GM19238 (cell line): ENCODE results near the gene CAMTA1.

Experiments used
- DNase-seq: peaks from one replicate; pipeline ENCODE4 v3.0.0; 2011; ENCODE audit warnings: low spot score; ENCODE audit not compliant: insufficient read length

The CAMTA1 gene

GRCh38 chr1:6872573-6873261 lies 87.5 kb downstream of the CAMTA1 start:
- DNase-seq = no peak

- no peak for DNase-seq
Measured at GRCh38 chr1:6873298-6874015, 88.2 kb downstream of the CAMTA1 start.

DNA sequence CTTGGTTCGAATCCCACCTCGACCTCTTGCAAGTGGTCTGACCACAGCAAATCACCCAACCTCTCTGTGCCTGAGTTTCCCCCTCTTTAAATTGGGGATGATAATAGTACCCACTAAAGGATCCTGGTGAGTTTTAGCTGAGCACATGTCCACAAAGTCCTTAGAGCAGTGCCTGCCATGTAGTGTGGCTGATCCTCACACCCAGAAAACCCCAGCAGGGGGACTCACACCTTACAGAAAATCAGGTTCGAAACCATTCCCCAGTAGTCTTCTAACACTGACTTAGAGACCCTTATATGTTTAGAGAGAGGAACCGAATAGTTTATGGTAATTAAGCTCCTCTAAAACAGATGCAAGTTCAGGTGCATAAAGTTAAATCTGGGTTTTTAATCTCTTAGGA lies 89.0 kb downstream of the CAMTA1 start:
- DNase-seq = no peak

DNA sequence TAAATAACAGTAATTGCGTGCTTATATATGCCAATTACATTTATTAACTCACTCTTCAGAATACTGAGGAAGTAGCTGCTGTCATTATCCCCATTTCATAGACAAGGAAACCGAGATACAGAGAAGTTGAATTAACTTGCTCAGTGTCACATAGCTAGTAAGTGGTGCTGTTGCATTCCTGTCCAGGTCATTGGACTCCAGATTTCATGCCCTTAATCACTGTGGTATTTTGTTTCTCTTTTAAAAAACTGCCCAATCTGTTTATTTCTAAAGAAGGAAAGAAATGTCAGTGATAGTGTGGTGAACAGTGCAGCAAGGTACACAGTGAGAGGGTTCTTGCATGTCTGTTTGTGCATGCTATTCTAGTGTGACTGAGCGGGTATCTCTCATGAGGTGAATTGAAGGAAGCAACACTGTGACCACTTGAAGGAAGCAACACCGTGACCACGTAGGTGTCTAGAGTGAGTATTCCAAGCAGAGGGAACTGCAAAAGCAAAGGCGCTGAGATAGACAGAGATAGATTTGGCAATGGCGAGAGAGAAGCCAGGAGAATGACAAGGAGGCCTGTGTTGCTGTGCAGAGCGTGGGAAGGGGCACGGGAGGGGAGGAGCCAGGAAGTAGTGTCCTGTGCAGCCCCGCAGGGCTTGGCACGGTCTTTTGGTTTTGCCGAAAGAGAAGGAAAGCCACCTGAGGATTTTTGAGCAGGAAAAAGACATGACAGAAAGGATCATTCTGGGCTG lies 95.9 kb downstream of the CAMTA1 start:
- DNase-seq = no peak

- no peak for DNase-seq
Measured at GRCh38 chr1:6882414-6882813, 97.2 kb downstream of the CAMTA1 start.

DNA sequence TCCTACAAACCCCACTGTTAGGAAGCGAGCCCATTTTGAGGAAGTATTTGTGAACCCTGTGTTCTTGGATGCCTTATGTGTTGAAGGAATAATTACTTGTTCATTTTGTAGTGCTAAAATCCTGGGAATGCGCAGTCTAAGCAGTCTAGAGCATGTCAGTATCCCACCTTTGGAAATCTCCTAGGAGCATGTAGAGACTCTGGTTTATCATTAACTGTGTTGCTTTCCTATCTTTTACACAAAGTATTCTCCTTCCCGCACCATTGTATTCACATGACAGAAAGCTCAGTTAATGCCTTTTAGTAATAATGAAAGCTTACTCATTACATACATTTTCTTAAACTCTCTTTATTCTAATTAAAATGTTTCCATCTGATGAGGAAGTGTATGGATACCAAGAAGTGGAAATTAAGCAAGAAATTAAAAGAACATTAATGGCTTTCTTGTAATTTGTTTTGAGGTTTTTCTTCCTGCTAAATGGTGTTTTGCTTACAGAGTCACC lies 99.4 kb downstream of the CAMTA1 start:
- no peak for DNase-seq

DNA sequence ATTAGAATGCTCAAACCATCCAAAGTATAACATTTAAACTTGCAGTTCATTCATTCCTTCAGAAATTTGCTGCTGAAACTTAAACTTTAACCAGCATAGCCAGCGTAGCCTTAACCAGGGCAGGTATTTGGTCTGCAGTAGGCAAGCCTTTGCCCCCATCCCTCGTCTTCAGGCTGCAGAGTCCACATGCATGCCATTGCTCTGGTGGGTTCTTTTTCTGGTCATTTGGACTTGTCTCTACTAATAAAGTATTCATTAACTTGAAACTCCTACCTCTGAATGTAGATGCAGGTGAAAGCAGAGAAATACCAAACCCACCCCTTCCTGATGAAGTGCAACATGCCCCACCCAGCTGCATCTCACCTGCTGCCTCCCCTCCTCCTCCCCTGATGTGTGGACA lies 100.2 kb downstream of the CAMTA1 start:
- no peak for DNase-seq

- DNase-seq = no peak
Measured at GRCh38 chr1:6886523-6886922, 101.3 kb downstream of the CAMTA1 start.

DNA sequence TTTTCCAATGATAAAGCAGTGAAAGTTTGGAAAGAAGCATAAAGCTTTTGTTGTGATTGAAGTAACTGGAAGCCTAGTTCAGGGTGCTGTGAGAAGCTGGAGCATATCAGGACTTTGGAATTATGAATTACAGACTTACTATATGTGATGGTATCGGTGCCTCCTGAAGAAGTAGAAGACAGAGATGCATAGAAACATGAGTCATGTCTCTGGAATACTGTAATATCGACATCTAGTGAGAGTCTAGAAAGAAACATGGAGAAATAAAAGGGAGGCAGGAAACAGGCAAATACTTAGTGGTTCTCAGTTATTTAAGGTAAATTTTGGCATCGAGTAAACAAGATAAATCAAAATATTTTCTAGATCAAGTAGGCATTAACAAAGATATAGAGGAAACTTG lies 103.0 kb downstream of the CAMTA1 start:
- DNase-seq = no peak

GRCh38 chr1:6888870-6889269 lies 103.6 kb downstream of the CAMTA1 start:
- no peak for DNase-seq

GRCh38 chr1:6889875-6890480 lies 104.7 kb downstream of the CAMTA1 start:
- peak; percentile 23 for DNase-seq

GRCh38 chr1:6890686-6891085 lies 105.4 kb downstream of the CAMTA1 start:
- DNase-seq = no peak

DNA sequence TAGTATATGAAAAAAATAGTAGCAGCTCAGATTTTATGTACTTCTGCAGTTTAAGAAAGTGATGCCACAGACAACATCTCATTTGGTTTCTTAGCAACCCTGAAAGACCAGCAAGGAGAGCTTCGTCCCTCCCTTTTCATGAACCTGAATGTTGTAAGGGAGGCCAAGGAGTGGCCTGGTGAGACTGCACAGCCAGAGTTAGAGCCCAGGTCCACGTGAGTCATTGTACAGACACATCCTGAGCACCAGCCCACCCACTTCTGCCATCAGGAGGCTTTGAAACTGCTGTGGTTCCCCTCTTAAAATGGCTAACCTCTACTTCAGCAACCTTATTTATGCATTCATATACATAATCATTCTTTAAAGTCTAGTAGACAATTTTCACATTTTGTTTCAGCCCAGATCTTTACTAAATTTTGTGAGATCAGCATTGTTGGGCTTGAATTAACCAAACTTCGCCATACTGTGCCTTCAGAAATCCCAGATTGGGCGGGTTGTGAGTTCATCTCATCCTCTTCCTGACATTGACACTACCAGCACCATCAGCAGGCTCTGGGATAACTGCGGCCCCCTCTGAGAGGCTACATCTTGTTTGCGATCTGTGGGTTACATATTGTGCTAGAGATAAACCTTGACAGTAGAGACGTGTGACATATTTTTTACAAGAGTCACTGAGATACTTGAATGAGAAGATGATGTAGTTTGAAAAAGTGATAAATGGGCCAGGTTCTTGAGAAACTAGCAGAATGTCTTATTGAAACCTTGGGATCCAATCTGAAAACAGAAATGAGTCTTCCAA lies 106.7 kb downstream of the CAMTA1 start:
- DNase-seq = no peak

DNA sequence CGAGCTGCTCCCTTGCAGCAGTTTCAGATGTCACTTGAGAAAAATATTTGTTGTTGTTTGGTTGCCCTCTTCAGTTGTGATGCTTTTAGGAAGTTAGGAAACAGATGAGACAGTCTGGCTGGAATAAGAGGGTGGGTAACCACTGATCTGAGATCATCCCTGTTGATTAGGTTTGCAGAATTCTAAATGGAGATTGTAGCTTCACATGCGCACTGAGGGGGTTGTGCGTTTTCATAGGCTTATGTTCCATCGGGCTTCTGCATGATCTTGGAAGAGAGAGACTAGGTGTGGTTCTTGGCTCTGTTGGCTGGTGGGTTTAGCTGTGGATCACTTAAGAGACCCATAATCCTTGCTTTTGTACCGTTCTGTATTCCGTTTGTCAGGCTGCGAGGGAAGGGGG lies 108.1 kb downstream of the CAMTA1 start:
- no peak for DNase-seq

DNA sequence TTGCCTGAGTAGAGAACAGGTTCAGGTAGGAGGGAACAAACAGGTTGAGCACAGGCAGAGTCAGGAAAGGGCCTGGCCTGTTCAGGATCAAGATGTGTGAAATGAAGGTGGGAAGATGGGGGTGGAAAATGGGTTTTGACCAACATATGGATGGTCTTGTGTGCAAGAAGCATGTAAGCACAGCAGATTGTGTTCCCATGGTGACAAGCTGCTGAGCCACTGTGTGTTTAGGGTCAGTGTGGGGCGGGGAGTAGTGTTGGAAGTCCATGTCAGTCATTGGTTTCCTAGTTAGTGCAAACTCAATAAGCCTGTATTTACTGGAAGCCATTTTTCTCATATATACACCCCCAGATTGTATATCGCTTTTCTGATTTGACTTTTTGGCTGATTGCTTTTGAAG lies 111.9 kb downstream of the CAMTA1 start:
- DNase-seq = no peak

DNA sequence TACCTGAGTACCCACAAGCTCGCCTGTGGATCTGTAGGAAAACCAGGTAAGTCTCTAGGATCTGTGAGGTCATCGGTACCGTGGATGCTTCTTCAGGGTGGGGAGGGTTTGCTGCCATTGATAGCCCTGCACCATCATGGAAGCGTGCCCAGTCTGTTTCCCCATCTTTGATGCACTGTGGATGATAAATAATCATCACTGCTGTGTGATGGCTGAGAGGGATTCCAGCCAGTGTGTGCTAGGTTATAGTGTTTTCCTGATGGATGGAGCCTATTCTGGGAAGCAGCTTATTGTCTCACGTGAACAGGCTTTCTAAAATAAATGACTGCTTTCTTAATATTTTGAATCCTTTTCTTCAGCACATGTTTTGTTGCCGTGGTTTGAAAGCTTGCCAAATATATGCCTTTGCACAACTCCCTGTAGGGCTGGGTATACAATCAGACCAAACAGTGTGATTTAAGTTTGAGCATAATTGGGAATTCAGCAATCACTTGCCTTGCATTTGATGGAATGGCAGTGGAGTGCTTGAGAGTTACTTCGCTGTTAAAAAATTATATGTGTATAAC lies 113.8 kb downstream of the CAMTA1 start:
- DNase-seq = no peak

GRCh38 chr1:6899621-6900020 lies 114.4 kb downstream of the CAMTA1 start:
- no peak for DNase-seq

- DNase-seq = no peak
Measured at GRCh38 chr1:6902153-6902552, 116.9 kb downstream of the CAMTA1 start.

- DNase-seq = no peak
Measured at GRCh38 chr1:6904476-6905170, 119.4 kb downstream of the CAMTA1 start.

- DNase-seq = no peak
Measured at GRCh38 chr1:6905331-6905730, 120.1 kb downstream of the CAMTA1 start.
